ENCODE measurements around the gene REM1.

The REM1 gene

GRCh38 chr20:31523361-31524283 is 48.5 kb downstream of the REM1 start:
- DNase-seq = no peak

- DNase-seq = no peak
Measured at GRCh38 chr20:31527266-31527665, 52.2 kb downstream of the REM1 start.
